Glomerular visceral epithelial cell (primary cell): ENCODE measurements around the gene ADGRG6.

Source experiments
- DNase-seq: peaks from one replicate; pipeline ENCODE4 v3.0.0-alpha.2; 2016; ENCODE audit errors: extremely low spot score

Gene ADGRG6

DNA sequence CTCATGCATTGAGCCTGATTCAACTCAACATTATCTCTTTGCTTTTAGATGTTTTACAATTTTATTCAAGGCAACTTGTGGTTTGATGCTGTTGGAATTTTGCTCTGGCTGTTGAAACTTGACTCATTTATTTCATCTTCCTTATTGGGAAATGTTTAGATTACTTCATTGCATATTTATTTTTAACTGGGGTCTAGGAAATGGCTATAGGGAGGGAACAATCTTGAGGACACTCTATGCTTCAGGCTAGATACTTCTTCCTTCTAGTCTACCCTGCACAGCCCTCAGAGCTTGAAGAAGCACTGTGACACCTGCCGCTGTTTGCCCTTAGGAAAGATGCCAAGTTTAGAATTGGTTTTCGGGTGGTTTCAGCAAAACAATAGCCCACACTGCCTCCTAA lies 183.4 kb downstream of the ADGRG6 start:
- DNase-seq: no peak

DNA sequence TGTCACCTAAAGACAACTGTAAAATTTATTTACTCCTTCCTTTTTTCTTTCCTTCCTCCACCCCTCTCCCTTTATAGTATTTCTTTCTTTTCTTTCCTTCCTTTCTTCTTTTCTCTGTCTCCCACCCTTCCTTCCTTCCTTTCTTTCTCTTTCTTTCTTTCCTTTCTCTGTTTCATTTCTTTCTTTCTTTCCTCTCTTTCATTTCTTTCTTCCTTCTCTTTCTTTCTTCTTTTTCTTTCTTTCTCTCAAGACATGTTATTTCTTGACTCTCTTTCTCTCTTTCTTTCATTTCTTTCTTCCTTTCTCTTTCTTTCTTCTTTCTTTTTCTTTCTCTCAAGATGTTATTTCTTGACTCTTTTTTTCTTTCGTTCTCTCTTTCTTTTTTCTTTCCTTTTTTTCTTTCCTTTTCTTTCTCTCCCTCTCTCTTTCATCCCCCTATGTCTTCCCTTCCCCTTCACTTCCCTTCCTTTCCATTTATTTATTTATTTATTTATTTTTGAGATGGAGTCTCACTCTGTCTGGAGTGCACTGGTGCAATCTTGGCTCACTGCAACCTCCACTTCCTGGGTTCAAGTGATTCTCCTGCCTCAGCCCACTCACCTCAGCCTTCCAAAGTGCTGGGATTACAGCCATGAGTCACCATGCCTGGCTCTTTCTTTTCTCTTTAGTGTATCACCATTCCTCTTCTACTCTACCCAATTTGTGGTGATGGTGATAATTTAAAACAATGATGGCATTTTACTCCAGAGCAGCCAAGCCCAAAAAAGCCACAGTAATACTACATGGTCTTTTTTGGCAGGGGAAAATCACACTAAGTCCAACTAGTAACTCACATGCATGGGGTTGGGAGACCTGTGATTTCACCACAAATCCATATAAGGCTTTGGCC lies 188.2 kb downstream of the ADGRG6 start:
- DNase-seq: no peak
